22Rv1 (cell line): ENCODE data around the gene RGR.
A peak's percentile ranks its signal among the peaks of the same experiment; 100 is the strongest.

Source experiments
- ZFX ChIP-seq: fragments of 450-650 bp; IDR thresholded peaks from 2 replicates; pipeline ENCODE4 v1.6.1; 2017; ENCODE audit warnings: antibody characterized with exemption, borderline replicate concordance
- TF ChIP-seq, protein P1 (sequence below): fragments of 450-650 bp; IDR thresholded peaks from 2 replicates; pipeline ENCODE4 v1.5.1; 2017; ENCODE audit warnings: mild to moderate bottlenecking

DNA sequence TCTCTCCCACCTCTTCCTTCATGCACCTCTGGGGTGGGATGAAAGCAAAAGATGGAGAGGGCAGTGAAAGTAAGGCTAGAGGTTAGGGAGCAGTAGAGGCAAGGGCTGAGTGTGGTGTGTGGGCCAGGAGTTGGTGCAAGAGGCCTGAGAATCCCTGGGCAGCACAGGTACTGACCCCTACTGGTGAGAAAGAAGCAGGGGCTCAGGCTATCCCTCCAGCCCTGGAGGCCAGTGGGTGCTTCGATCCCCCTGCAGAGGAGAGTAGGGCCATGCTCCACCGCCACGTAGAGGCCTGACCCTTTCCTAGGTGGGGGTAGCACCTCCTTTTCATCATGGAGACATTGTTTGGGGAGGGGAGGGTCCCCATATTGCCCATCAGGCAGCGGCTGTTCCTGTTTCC is 40.7 kb upstream of the RGR start:
- TF ChIP-seq, protein P1, sequence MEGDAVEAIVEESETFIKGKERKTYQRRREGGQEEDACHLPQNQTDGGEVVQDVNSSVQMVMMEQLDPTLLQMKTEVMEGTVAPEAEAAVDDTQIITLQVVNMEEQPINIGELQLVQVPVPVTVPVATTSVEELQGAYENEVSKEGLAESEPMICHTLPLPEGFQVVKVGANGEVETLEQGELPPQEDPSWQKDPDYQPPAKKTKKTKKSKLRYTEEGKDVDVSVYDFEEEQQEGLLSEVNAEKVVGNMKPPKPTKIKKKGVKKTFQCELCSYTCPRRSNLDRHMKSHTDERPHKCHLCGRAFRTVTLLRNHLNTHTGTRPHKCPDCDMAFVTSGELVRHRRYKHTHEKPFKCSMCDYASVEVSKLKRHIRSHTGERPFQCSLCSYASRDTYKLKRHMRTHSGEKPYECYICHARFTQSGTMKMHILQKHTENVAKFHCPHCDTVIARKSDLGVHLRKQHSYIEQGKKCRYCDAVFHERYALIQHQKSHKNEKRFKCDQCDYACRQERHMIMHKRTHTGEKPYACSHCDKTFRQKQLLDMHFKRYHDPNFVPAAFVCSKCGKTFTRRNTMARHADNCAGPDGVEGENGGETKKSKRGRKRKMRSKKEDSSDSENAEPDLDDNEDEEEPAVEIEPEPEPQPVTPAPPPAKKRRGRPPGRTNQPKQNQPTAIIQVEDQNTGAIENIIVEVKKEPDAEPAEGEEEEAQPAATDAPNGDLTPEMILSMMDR, result peak; percentile 60
- no peak for TF ChIP-seq ZFX
